HG02610 (cell line): ENCODE data around the gene VPS4A.
"Not testable (repeated sequence)": the region's sequence is repeated elsewhere in the genome, so short reads cannot be mapped to it uniquely, and the experiment has no call there.

Experiments used
- ATAC-seq: cut with Tn5 transposase; IDR thresholded peaks from one replicate; pipeline ENCODE4 v1.9.1; 2021; ENCODE audit warnings: mild to moderate bottlenecking, moderate library complexity; ENCODE audit not compliant: unreplicated experiment

VPS4A gene

GRCh38 chr16:69310653-69311532 is at the start of gene VPS4A:
TSS of gene VPS4A (plus strand) at chr16:69311350. CDS start at chr16:69311512, 162 bp downstream.
- ATAC-seq: peak; percentile 94

GRCh38 chr16:69266334-69267063 is 44.7 kb upstream of the VPS4A start:
- ATAC-seq: no peak

GRCh38 chr16:69267633-69268032 is 43.5 kb upstream of the VPS4A start:
- no peak for ATAC-seq

- ATAC-seq: no peak
Measured at GRCh38 chr16:69270395-69270794, 40.8 kb upstream of the VPS4A start.

GRCh38 chr16:69270831-69271230 is 40.3 kb upstream of the VPS4A start:
- ATAC-seq: no peak

- no peak for ATAC-seq
Measured at GRCh38 chr16:69273009-69273408, 38.1 kb upstream of the VPS4A start.

- no peak for ATAC-seq
Measured at GRCh38 chr16:69274699-69275235, 36.4 kb upstream of the VPS4A start.

- no peak for ATAC-seq
Measured at GRCh38 chr16:69276148-69277115, 34.7 kb upstream of the VPS4A start.

- ATAC-seq: no peak
Measured at GRCh38 chr16:69277413-69277812, 33.7 kb upstream of the VPS4A start.

GRCh38 chr16:69283851-69284250 is 27.3 kb upstream of the VPS4A start:
- ATAC-seq: no peak

GRCh38 chr16:69285240-69285639 is 25.9 kb upstream of the VPS4A start:
- no peak for ATAC-seq

- no peak for ATAC-seq
Measured at GRCh38 chr16:69286941-69287713, 24.0 kb upstream of the VPS4A start.

- ATAC-seq: not testable (repeated sequence)
Measured at GRCh38 chr16:69291657-69292056, 19.5 kb upstream of the VPS4A start.

- ATAC-seq: no peak
Measured at GRCh38 chr16:69293401-69293800, 17.7 kb upstream of the VPS4A start.

- no peak for ATAC-seq
Measured at GRCh38 chr16:69294051-69294450, 17.1 kb upstream of the VPS4A start.

- not testable (repeated sequence) for ATAC-seq
Measured at GRCh38 chr16:69296771-69297170, 14.4 kb upstream of the VPS4A start.

- ATAC-seq: no peak
Measured at GRCh38 chr16:69298261-69298660, 12.9 kb upstream of the VPS4A start.

- no peak for ATAC-seq
Measured at GRCh38 chr16:69301187-69301586, 10.0 kb upstream of the VPS4A start.

GRCh38 chr16:69301861-69302260 is 9.3 kb upstream of the VPS4A start:
- no peak for ATAC-seq

GRCh38 chr16:69302301-69302700 is 8.8 kb upstream of the VPS4A start:
- ATAC-seq: no peak
